Measurements from ENCODE around the gene BMP5.

Gene BMP5

DNA sequence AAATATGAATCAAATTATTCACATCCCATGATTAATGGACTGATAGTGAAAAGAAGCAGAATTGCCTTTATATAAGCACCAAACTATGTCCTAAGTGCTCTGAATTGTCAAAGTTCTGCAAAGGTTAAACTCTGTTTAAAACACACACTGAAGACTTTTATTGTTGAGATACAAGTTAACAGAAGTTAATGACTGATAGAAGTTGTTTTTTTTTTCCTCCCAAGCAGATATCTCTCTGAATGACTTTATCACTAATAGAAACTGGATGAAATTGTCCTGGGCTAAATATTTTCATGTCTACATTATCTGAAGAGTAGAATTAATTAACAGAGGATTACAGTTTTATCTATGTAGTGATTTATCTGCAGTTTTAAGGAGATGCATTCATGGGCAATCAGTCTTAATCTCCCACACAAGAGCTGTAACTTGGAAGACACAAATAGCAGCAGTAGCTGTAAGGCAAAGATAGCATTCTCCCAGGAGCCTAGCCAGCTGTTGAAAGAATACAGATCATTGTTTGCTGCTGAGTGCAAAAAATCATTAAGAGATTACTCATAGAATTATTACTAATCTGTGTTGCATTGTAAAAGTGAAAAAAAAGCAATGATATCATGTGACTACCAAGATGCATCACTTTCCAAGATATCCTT, 49.9 kb downstream of the BMP5 start:
- no peak for DNase-seq
- in situ Hi-C loops (cut with MboI; ENCODE audit: low pct_unique_long_range_greater_than_20kb, low sequenced_read_pairs) = no loop called here

DNA sequence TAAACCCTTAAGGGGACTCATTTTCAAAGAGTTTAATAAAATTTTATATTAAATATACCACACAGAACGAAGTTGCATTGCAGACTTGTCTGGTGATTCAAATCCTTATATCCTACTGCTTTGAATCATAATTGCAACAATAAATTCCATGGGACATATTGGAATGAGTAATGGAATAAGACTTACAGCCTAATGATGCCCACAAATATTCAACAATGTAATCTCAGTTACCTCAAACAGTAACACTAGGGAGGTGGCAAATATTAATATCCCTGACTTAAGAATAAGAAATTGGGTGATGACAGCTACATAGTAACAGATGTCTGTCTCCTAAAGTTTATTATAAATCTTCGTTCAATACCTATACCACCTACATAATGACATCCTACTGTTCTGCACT, 52.6 kb downstream of the BMP5 start:
- in situ Hi-C loops (cut with MboI; ENCODE audit: low pct_unique_long_range_greater_than_20kb, low sequenced_read_pairs) = no loop called here
- DNase-seq = no peak

GRCh38 chr6:55822005-55822404, 53.4 kb downstream of the BMP5 start:
- in situ Hi-C loops (cut with MboI; ENCODE audit: low pct_unique_long_range_greater_than_20kb, low sequenced_read_pairs) = no loop called here
- DNase-seq = no peak

DNA sequence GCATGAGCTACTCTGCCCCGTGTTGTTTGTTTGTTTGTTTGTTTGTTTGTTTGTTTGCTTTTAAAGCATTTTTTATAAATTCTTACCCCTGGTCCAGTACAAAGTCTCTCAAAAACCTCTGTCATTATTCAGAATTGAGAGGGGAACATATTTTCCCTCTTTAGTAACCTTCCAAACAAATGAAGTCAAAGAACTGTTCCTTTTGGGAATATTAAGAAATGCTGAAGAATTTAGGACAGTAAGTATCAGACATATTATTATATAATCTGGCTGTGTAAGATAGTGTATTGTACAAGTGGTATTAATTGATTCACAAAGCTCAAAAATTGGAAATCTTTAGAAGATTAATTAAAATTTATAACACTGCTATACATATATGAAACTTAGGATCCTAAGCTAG, 54.7 kb downstream of the BMP5 start:
- in situ Hi-C loops (cut with MboI; ENCODE audit: low pct_unique_long_range_greater_than_20kb, low sequenced_read_pairs) = no loop called here
- DNase-seq = no peak

DNA sequence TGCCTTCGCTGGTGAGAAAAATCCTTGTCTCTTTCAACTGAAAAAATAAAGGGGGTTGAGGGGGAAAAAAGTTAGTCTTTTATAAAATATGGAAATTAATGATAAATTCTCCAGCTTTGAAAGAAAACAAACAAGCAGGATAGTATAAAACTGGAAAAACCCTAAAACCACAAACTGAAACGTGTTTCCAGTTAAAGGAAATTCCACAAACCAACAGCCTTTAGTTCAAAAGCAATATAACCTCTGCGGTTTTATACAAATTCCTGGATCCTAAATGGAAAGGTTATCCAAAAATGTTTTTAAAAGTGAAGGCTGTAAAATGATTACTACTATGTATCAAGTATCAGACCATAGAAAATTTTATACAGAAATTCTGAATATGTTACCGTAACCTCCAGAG, 55.6 kb downstream of the BMP5 start:
- in situ Hi-C loops (cut with MboI; ENCODE audit: low pct_unique_long_range_greater_than_20kb, low sequenced_read_pairs) = no loop called here

GRCh38 chr6:55818482-55818881, 56.9 kb downstream of the BMP5 start:
- in situ Hi-C loops (cut with MboI; ENCODE audit: low pct_unique_long_range_greater_than_20kb, low sequenced_read_pairs) = no loop called here
- no peak for DNase-seq

More for the DNA sequence above, 55.6 kb downstream of the BMP5 start:
- DNase-seq = no peak

- DNase-seq = no peak
- in situ Hi-C loops (cut with MboI; ENCODE audit: low pct_unique_long_range_greater_than_20kb, low sequenced_read_pairs) = no loop called here
Observed at GRCh38 chr6:55812509-55812908, 62.9 kb downstream of the BMP5 start.

- DNase-seq = no peak
- in situ Hi-C loops (cut with MboI; ENCODE audit: low pct_unique_long_range_greater_than_20kb, low sequenced_read_pairs) = no loop called here
Observed at GRCh38 chr6:55811074-55811473, 64.3 kb downstream of the BMP5 start.

DNA sequence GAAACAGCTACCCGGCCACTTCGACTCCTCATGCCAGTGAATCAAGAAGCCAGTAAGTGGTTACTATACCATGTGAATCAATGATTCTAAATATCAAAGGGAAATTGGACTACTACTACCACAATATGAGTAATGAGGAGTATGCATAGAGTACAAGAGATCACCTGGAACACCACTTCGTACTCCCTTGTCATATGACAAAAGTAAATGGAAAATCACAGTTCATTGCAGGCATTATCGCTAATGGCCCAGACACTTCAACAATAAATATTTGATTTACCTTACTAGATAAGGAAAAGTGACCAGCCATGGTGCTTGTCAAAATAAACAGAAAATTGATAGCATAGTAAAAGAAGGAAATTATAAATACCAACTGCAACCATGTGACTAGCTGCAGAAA, 73.1 kb downstream of the BMP5 start:
- no peak for DNase-seq
- in situ Hi-C loops (cut with MboI; ENCODE audit: low pct_unique_long_range_greater_than_20kb, low sequenced_read_pairs) = no loop called here

GRCh38 chr6:55798571-55798970, 76.8 kb downstream of the BMP5 start:
- in situ Hi-C loops (cut with MboI; ENCODE audit: low pct_unique_long_range_greater_than_20kb, low sequenced_read_pairs) = no loop called here
- no peak for DNase-seq

DNA sequence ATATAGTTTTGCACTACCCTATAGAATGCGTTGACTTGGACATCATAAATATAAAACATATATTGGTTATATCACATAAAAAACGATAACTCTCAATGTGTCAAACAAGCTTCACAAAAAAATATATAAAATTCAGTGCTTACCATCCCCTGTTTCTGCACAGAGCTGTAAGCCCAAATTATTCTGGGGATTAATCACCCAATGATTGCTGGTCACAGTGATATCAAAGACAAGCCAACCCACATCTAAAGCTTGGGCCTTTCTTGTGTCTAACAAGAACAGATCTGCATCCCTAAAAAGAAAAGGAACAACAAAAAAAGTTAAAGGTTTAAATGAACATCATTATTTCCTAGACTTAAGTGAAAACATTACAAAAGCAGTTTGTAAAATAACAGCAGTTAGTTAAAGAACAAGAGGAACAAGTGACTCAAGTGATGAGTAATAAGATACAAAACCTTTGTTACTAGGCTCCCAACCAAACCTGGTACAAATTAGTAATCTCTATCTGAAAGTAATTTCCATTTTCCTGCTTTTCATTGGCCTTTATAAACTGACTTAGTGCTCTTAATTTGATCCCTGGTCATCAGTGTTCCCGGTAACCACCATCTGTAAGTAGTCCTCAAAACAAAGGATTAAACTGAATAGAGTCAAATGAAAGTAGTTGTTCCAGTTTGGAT, 81.1 kb downstream of the BMP5 start:
- in situ Hi-C loops (cut with MboI; ENCODE audit: low pct_unique_long_range_greater_than_20kb, low sequenced_read_pairs) = no loop called here
- no peak for DNase-seq

DNA sequence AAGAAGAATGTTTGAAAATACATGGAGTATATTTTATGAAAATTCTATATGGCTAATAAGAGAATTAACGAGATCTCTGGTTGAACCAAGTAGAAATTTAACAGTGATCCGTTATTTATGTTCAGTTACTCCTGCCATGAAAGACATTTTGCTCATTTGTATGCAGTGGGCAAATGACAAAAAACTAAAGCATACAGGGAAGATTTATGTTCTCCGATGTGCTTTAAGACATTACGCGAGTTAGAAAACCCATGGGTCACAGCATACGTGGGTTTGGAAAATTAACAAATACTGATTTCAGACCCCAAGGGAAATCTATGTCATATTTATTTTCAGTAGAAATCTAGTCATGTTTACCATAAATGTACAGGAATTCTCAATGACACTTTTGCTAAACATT, 90.1 kb downstream of the BMP5 start:
- in situ Hi-C loops (cut with MboI; ENCODE audit: low pct_unique_long_range_greater_than_20kb, low sequenced_read_pairs) = no loop called here
- DNase-seq = no peak

- DNase-seq = no peak
- in situ Hi-C loops (cut with MboI; ENCODE audit: low pct_unique_long_range_greater_than_20kb, low sequenced_read_pairs) = no loop called here
Observed at GRCh38 chr6:55782275-55782674, 93.1 kb downstream of the BMP5 start.

GRCh38 chr6:55778705-55779104, 96.7 kb downstream of the BMP5 start:
- no peak for DNase-seq
- in situ Hi-C loops (cut with MboI; ENCODE audit: low pct_unique_long_range_greater_than_20kb, low sequenced_read_pairs) = no loop called here

- DNase-seq = no peak
Observed at GRCh38 chr6:55777469-55777868, 97.9 kb downstream of the BMP5 start.

DNA sequence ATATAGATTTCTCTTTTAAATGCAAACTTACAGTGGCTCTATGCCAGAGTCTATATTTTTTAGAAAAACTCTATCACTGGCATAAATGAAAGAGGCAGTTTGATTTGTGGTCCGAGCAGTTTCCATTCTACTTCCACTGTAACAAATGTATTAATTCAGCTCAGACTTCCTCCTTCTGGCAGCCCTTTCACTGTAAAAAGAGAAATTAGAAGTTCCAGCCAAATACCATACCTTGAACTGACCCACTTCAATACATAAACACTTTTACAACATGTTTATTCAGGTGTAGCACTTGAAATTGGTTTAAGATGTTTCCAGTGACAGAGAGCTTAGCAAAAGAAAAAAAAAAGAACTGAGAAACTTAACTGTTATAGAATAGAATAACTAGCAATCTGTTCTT, 99.3 kb downstream of the BMP5 start:
- no peak for DNase-seq

More at GRCh38 chr6:55777469-55777868, 97.9 kb downstream of the BMP5 start:
- in situ Hi-C loops (cut with MboI; ENCODE audit: low pct_unique_long_range_greater_than_20kb, low sequenced_read_pairs) = no loop called here

DNA sequence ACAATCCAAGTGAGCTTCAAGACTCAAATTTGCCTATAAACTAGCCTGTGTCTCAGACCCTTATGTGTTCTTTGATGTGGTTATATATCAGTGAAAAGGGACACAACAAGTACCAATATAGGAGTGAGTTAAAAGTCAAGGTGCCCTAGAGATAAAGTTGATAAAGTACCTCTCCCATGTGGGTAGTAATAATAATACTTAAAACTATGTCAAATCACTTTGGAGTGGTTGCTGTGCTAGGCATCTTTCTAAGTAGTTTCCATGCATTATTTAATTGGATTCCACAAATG, 100.4 kb downstream of the BMP5 start:
- in situ Hi-C loops (cut with MboI; ENCODE audit: low pct_unique_long_range_greater_than_20kb, low sequenced_read_pairs) = no loop called here
- no peak for DNase-seq

More for the DNA sequence above, 99.3 kb downstream of the BMP5 start:
- in situ Hi-C loops (cut with MboI; ENCODE audit: low pct_unique_long_range_greater_than_20kb, low sequenced_read_pairs) = no loop called here

DNA sequence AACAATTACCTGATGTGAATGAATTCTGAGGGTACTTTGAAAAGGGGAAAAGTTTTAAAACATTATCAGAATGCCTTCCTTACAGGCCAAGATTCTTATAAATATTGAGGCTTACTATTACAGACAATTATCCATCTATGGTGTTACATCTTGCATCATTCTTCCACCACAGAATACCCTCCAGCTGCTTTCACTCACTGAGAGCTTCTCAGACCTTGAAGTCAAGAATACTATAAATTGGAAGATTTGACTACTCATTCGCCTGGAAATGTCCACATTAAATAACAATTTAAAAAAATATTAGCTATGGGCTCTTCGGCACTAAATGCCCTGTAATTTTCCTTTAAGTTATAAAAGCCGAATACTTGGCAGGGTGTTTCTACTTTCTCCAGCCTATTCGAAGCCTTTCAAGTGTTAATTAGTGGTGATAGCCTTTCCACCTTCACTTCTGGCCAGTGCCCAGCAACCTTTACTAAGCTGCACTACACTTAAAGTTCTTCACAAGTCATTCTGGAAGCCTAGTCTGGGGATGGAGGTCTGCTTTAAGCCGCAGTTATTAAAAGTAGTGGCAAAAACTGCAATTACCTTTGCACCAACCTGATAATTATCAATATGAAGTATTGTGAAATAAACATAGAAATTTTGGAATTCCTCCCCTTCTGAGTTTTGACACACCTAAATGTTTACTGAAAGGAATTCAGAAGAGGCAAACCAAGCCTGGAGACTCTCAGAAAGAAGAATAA, 100.9 kb downstream of the BMP5 start:
- in situ Hi-C loops (cut with MboI; ENCODE audit: low pct_unique_long_range_greater_than_20kb, low sequenced_read_pairs) = no loop called here
- DNase-seq = no peak

GRCh38 chr6:55773620-55774216, 101.7 kb downstream of the BMP5 start:
- in situ Hi-C loops (cut with MboI; ENCODE audit: low pct_unique_long_range_greater_than_20kb, low sequenced_read_pairs) = no loop called here
- DNase-seq = no peak

GRCh38 chr6:55772730-55773129, 102.7 kb downstream of the BMP5 start:
- no peak for DNase-seq
- in situ Hi-C loops (cut with MboI; ENCODE audit: low pct_unique_long_range_greater_than_20kb, low sequenced_read_pairs) = no loop called here
